Measurements from ENCODE around the gene MOGAT2.

DNA sequence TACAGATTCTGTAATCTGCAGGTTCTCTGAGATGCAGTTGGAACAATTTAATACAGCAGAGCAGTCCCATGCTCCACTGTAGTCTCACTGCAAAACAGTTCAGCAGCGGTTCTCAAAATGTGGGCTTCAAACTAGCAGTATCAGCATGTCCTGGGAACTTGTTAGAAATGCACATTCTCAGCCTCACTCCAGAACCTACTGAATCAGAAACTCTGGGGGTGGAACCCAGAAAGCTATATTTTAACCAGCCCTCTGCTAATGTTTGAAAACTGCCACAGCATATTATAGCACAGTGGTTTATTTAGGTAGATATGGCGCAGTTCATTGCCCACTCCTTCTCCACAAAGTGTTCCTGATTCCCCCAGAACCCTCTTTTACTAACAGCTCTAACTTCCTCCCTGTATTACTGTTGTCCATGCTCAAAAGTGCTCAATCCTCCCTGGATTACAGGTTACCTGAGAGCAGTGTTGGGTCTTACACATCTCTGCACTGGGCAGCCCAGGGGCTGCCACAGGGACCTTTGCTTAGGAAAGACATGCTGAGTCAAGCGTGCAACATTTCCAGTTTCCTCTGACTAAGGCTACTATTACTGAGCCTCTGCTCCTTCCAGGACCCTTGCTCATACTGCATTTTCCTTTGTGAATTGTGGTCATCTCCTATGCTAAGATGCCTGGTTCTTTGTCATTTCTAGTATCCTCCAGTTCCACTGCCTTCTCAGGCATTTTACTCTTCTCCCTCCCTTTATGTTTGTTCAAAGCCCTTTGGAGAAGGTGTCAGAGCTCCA lies 43.3 kb downstream of the MOGAT2 start:
- no peak for TF ChIP-seq ZNF274 (IDR thresholded peaks at IDR 0.05; ENCODE audit: low read depth, low read length)
- TF ChIP-seq YY1 (IDR thresholded peaks at IDR 0.05; ENCODE audit: insufficient read depth, insufficient read length) = no peak
- TF ChIP-seq SUZ12 (IDR thresholded peaks at IDR 0.05; ENCODE audit: extremely low read depth, insufficient read depth, insufficient read length) = no peak
